Body of pancreas (tissue), 4 donors: ENCODE results near the gene NSD2. TPM values are rescaled to one million over a fixed set of nuclear protein-coding genes. Genes with fewer than 3 reads are reported as not detected.
A peak's percentile ranks its signal among the peaks of the same experiment; 100 is the strongest.

Source experiments
- ATAC-seq: fragments of 150-250 bp; one replicate; pipeline ENCODE4 v1.9.1; 2016
- DNase-seq, 4 donors: peaks; one replicate each; pipeline ENCODE4 v3.0.0-alpha.2; 2019
- H3K27ac ChIP-seq, 4 donors: fragments of 200-600 bp; sonication (generic); 1 replicate in 3 of 4; 2 replicates in 1 of 4; pipeline versions ENCODE4 v1.5.1 to v1.6.1; 2016 to 2019; ENCODE audit warnings: mild to moderate bottlenecking in 1 of 4, mixed read lengths in 1 of 4, moderate library complexity in 1 of 4
- H3K27me3 ChIP-seq, 2 donors: fragments of 200-600 bp; sonication (generic); one replicate each; pipeline ENCODE4 v1.6.0; 2016; ENCODE audit warnings: mild to moderate bottlenecking in 1 of 2
- H3K36me3 ChIP-seq, 2 donors: fragments of 200-600 bp; sonication (generic); replicated peaks in 1 of 2; 2 replicates each; pipeline ENCODE4 v1.5.1; 2016; ENCODE audit warnings: low read depth in 2 of 2; ENCODE audit not compliant: insufficient read depth in 1 of 2
- H3K4me1 ChIP-seq: fragments of 200-600 bp; sonication (generic); one replicate; pipeline ENCODE4 v1.6.0; 2016
- H3K4me3 ChIP-seq, 2 donors: fragments of 200-600 bp; sonication (generic); 1 replicate in 1 of 2; 2 replicates in 1 of 2; pipeline ENCODE4 v1.5.1; 2016 to 2019
- H3K9me3 ChIP-seq, 3 donors: fragments of 200-600 bp; sonication (generic); 1 replicate in 2 of 3; 2 replicates in 1 of 3; pipeline ENCODE4 v1.5.1; 2016
- CTCF ChIP-seq, 7 experiments: fragments of 450-650 bp in 4 of 7; fragments of 200-600 bp in 3 of 7; sonication (generic) in 3 of 7; IDR thresholded peaks; one replicate each; pipeline ENCODE4 v1.5.1; 2016 to 2019; ENCODE audit warnings: antibody characterized with exemption in 7 of 7
- POLR2A ChIP-seq, 3 donors: fragments of 450-650 bp; IDR thresholded peaks; one replicate each; pipeline ENCODE4 v1.6.1; 2016; ENCODE audit warnings: antibody characterized with exemption in 3 of 3, mild to moderate bottlenecking in 2 of 3
- WGBS, 2 donors: methylation state at CpG; one replicate each; pipeline ENCODE4 v1.1.5; 2017; 5-methylcytosine and 5-hydroxymethylcytosine counted together
- intact Hi-C: fragments of 100-400 bp; cut with DNase I; formaldehyde crosslinking; loops from one replicate; pipeline ENCODE4 v1.15.1; 2023
- total RNA-seq, 2 donors: library from RNA; depleted of rRNA; stranded (reverse); fragments of >200 nt; gene quantifications; one replicate each; pipeline ENCODE4 v1.1.0, GENCODE V29; 2016

The NSD2 gene
- total RNA-seq, 2 donors from 2014 or later = 38.1 to 40.2 TPM

GRCh38 chr4:1932736-1933135 lies 61.5 kb downstream of the NSD2 start:
- ATAC-seq (no peak), DNase-seq (peak in 1 of 4 donors; percentile 18)
- Histone ChIP-seq H3K27ac (peak overlapping the region; percentile 25 to 69 (median 35)), H3K4me1 (peaks cover 16% of the 10 kb centered on the region), H3K36me3 (peaks cover 0 to 2% of the 10 kb centered on the region in 2 donors), H3K9me3 (no peaks in the 10 kb centered on the region), H3K27me3 (no peaks in the 10 kb centered on the region), H3K4me3 (no peak overlapping the region)
- intact Hi-C loops = no loop called here
- TF ChIP-seq POLR2A (IDR thresholded peaks at IDR 0.05) = no peak
- no peak for TF ChIP-seq CTCF (IDR thresholded peaks at IDR 0.05)
- 85 to 99% methylated on average over 7 to 13 of the region's 13 CpGs for WGBS, 2 donors

- H3K9me3 ChIP-seq = no peaks in the 10 kb centered on the region
- peak; percentile 84 for ATAC-seq
- intact Hi-C loops = no loop called here
- TF ChIP-seq CTCF (IDR thresholded peaks at IDR 0.05) (no peak), POLR2A (IDR thresholded peaks at IDR 0.05) (no peak)
- H3K4me3 ChIP-seq = no peak overlapping the region
- H3K4me1 ChIP-seq = peaks cover 17% of the 10 kb centered on the region
- DNase-seq = peak; percentile 20 to 76 (median 44)
- H3K27ac ChIP-seq = peak overlapping the region; percentile 25 to 69 (median 35)
- H3K36me3 ChIP-seq = peaks cover 0 to 2% of the 10 kb centered on the region in 2 donors
- H3K27me3 ChIP-seq = no peaks in the 10 kb centered on the region
- WGBS, 2 donors = 37 to 48% methylated on average over 3 of the region's 3 CpGs
Observed at GRCh38 chr4:1933700-1934099, 62.5 kb downstream of the NSD2 start.

- Histone ChIP-seq H3K27me3 (no peaks in the 10 kb centered on the region), H3K36me3 (peaks cover 0 to 3% of the 10 kb centered on the region in 2 donors), H3K4me3 (no peak overlapping the region), H3K9me3 (no peaks in the 10 kb centered on the region), H3K4me1 (peaks cover 37% of the 10 kb centered on the region), H3K27ac (no peak overlapping the region)
- intact Hi-C loops = no loop called here
- 94 to 100% methylated on average over 3 of the region's 3 CpGs for WGBS, 2 donors
- no peak for TF ChIP-seq CTCF (IDR thresholded peaks at IDR 0.05)
- no peak for TF ChIP-seq POLR2A (IDR thresholded peaks at IDR 0.05)
- no peak for DNase-seq
- ATAC-seq = no peak
Observed at GRCh38 chr4:1937550-1937949, 66.4 kb downstream of the NSD2 start.

- ATAC-seq (no peak), DNase-seq (no peak)
- no peak for TF ChIP-seq POLR2A (IDR thresholded peaks at IDR 0.05)
- TF ChIP-seq CTCF (IDR thresholded peaks at IDR 0.05) = no peak
- Histone ChIP-seq H3K4me3 (no peak overlapping the region), H3K27ac (no peak overlapping the region), H3K36me3 (peaks cover 0 to 6% of the 10 kb centered on the region in 2 donors), H3K9me3 (no peaks in the 10 kb centered on the region), H3K4me1 (peaks cover 32% of the 10 kb centered on the region), H3K27me3 (no peaks in the 10 kb centered on the region)
- 91 to 96% methylated on average over 8 of the region's 8 CpGs for WGBS, 2 donors
- intact Hi-C loops = no loop called here
Observed at GRCh38 chr4:1938027-1938426, 66.8 kb downstream of the NSD2 start.
